HCT116 (cell line): ENCODE data around the gene TUBA1B. TPM values are rescaled to one million over a fixed set of nuclear protein-coding genes. Genes with fewer than 3 reads are reported as not detected.

Experiments
- ATAC-seq: fragments of 200-7000 bp; cut with Tn5 transposase; 2 replicates; pipeline ENCODE4 v1.9.1; 2020; ENCODE audit warnings: mild to moderate bottlenecking, moderate library complexity
- BruUV-seq: library from RNA; stranded (reverse); fragments of 400-500 nt; replicated peaks from 2 replicates; lab custom pipeline; 2021; lab: Mats Ljungman, UMichigan
- CTCF ChIA-PET: fragments of 300-600 bp; sonication (Branson Sonifier 250); formaldehyde crosslinking; loops from one replicate; lab custom pipeline; 2021; ENCODE audit warnings: antibody characterized with exemption; lab: Charles Lee
- POLR2A ChIA-PET: fragments of 300-600, 350-600 bp; sonication (Branson Sonifier 250); formaldehyde crosslinking; loops from one replicate; lab custom pipeline; 2021; ENCODE audit warnings: antibody characterized with exemption; lab: Charles Lee
- RAD21 ChIA-PET, 2 experiments: fragments of 300-600 bp; sonication (Branson Sonifier 250); formaldehyde crosslinking; loops; one replicate each; lab custom pipeline; 2023; ENCODE audit warnings: low total read pairs in 2 of 2; ENCODE audit not compliant: uncharacterized antibody in 2 of 2, unreplicated experiment in 2 of 2, low non-redundant PET in 1 of 2; lab: Charles Lee
- DNase-seq: peaks from one replicate; pipeline ENCODE4 v3.0.0-alpha.2; 2010; ENCODE audit warnings: low read depth, low spot score
- H2AFZ ChIP-seq: fragments of 200-600 bp; shearing (Covaris generic), sonication (generic); 2 replicates; pipeline ENCODE4 v1.6.1; 2017; ENCODE audit warnings: low read depth, mixed run types, mixed read lengths, antibody characterized with exemption, low read length; ENCODE audit not compliant: poor library complexity, severe bottlenecking
- H3K27ac ChIP-seq: 2 replicates; pipeline ENCODE4 v1.5.1; 2012; ENCODE audit warnings: low read depth, low read length
- H3K27me3 ChIP-seq: fragments of 200-600 bp; sonication (generic); 2 replicates; pipeline ENCODE4 v1.6.1; 2016; ENCODE audit warnings: mixed run types, low read length, mixed read lengths; ENCODE audit not compliant: insufficient read depth
- H3K36me3 ChIP-seq, 2 experiments: fragments of 200-500 bp in 1 of 2; fragments of 200-600 bp in 1 of 2; sonication (Bioruptor generic) in 1 of 2; sonication (generic) in 1 of 2; 2 replicates each; pipeline versions ENCODE4 v1.5.1 to v1.6.1; 2014 to 2016; ENCODE audit warnings: low read length in 2 of 2, inconsistent platforms in 1 of 2, mixed read lengths in 1 of 2, mixed run types in 1 of 2; ENCODE audit not compliant: insufficient read depth in 2 of 2, control insufficient read depth in 1 of 2
- H3K4me1 ChIP-seq, 2 experiments: fragments of 200-600 bp in 1 of 2; sonication (generic) in 1 of 2; 2 replicates each; pipeline versions ENCODE4 v1.5.1 to v1.6.1; 2012 to 2017; ENCODE audit warnings: low read length in 2 of 2, inconsistent platforms in 1 of 2, mild to moderate bottlenecking in 1 of 2, mixed read lengths in 1 of 2, mixed run types in 1 of 2, moderate library complexity in 1 of 2; ENCODE audit not compliant: insufficient read depth in 2 of 2, control insufficient read depth in 1 of 2
- H3K4me2 ChIP-seq: fragments of 200-600 bp; sonication (generic); 2 replicates; pipeline ENCODE4 v1.6.1; 2017; ENCODE audit warnings: mixed run types, low read length, mixed read lengths
- H3K4me3 ChIP-seq, 2 experiments: fragments of 200-600 bp in 1 of 2; sonication (generic) in 1 of 2; replicated peaks in 1 of 2; 2 replicates each; pipeline ENCODE4 v1.5.1; 2011 to 2016; ENCODE audit warnings: low read length in 2 of 2, control low read depth in 1 of 2, low read depth in 1 of 2, mild to moderate bottlenecking in 1 of 2, mixed read lengths in 1 of 2, mixed run types in 1 of 2
- H3K79me2 ChIP-seq: fragments of 200-600 bp; sonication (generic); 2 replicates; pipeline ENCODE4 v1.6.1; 2017; ENCODE audit warnings: mild to moderate bottlenecking, mixed run types, low read length, moderate library complexity, mixed read lengths; ENCODE audit not compliant: insufficient read depth
- H3K9ac ChIP-seq: fragments of 200-600 bp; sonication (generic); 2 replicates; pipeline ENCODE4 v1.6.1; 2016; ENCODE audit warnings: low read length, mixed read lengths
- H3K9me2 ChIP-seq: fragments of 200-600 bp; sonication (generic), shearing (Covaris generic); 2 replicates; pipeline ENCODE4 v1.6.1; 2017; ENCODE audit warnings: mixed run types, mild to moderate bottlenecking, moderate library complexity; ENCODE audit not compliant: insufficient read depth
- H3K9me3 ChIP-seq, 2 experiments: fragments of 200-500 bp in 1 of 2; fragments of 200-600 bp in 1 of 2; sonication (Bioruptor generic) in 1 of 2; sonication (generic) in 1 of 2; 2 replicates each; pipeline ENCODE4 v1.6.1; 2014 to 2017; ENCODE audit warnings: low read length in 2 of 2, mixed read lengths in 2 of 2, inconsistent platforms in 1 of 2, low read depth in 1 of 2, mild to moderate bottlenecking in 1 of 2, mixed run types in 1 of 2, moderate library complexity in 1 of 2; ENCODE audit not compliant: control insufficient read depth in 1 of 2, insufficient read depth in 1 of 2
- H4K20me1 ChIP-seq: fragments of 200-600 bp; sonication (generic), shearing (Covaris generic); 2 replicates; pipeline ENCODE4 v1.6.1; 2017; ENCODE audit warnings: mixed run types, mild to moderate bottlenecking, moderate library complexity; ENCODE audit not compliant: insufficient read depth
- CBX3 ChIP-seq: IDR thresholded peaks from 2 replicates; pipeline ENCODE4 v1.6.1; 2012; ENCODE audit warnings: low read depth
- CEBPB ChIP-seq: IDR thresholded peaks from 2 replicates; pipeline ENCODE4 v1.6.1; 2012; ENCODE audit warnings: low read depth
- ELF1 ChIP-seq: IDR thresholded peaks from 2 replicates; pipeline ENCODE4 v1.6.1; 2012; ENCODE audit warnings: low read depth, borderline replicate concordance
- EZH2 ChIP-seq: fragments of 200-600 bp; sonication (generic); IDR thresholded peaks from 2 replicates; pipeline ENCODE4 v1.6.1; 2017; ENCODE audit warnings: antibody characterized with exemption, mixed run types
- FOSL1 ChIP-seq: IDR thresholded peaks from 2 replicates; pipeline ENCODE4 v1.6.1; 2012; ENCODE audit warnings: low read depth
- JUND ChIP-seq: IDR thresholded peaks from 2 replicates; pipeline ENCODE4 v1.6.1; 2012
- POLR2A ChIP-seq: IDR thresholded peaks from 2 replicates; pipeline ENCODE4 v1.7.0; 2011; ENCODE audit warnings: borderline replicate concordance; ENCODE audit not compliant: insufficient read depth, insufficient read length; ENCODE audit errors: extremely low read depth
- POLR2AphosphoS5 ChIP-seq: IDR thresholded peaks from 2 replicates; pipeline ENCODE4 v1.6.1; 2011; ENCODE audit warnings: mild to moderate bottlenecking, low read depth, low read length, moderate library complexity
- SIN3A ChIP-seq: IDR thresholded peaks from 2 replicates; pipeline ENCODE4 v1.6.1; 2012; ENCODE audit warnings: low read depth
- SP1 ChIP-seq: IDR thresholded peaks from 2 replicates; pipeline ENCODE4 v1.6.1; 2012; ENCODE audit warnings: low read depth
- SRF ChIP-seq: IDR thresholded peaks from 2 replicates; pipeline ENCODE4 v1.6.1; 2012; ENCODE audit warnings: low read depth
- TCF7L2 ChIP-seq: IDR thresholded peaks from 2 replicates; pipeline ENCODE4 v1.7.0; 2011; ENCODE audit warnings: borderline replicate concordance, inconsistent platforms; ENCODE audit not compliant: insufficient read depth, insufficient read length; ENCODE audit errors: extremely low read depth
- YY1 ChIP-seq: IDR thresholded peaks from 2 replicates; pipeline ENCODE4 v1.6.1; 2011; ENCODE audit warnings: low read length, low read depth, moderate library complexity, mild to moderate bottlenecking; ENCODE audit not compliant: insufficient replicate concordance; ENCODE audit errors: extremely low read depth
- ZFX ChIP-seq: fragments of 450-650 bp; IDR thresholded peaks from 2 replicates; pipeline ENCODE4 v1.6.1; 2017
- ZNF274 ChIP-seq: fragments of 200-500 bp; sonication (Bioruptor generic); IDR thresholded peaks from 2 replicates; pipeline ENCODE4 v1.6.1; 2014; ENCODE audit warnings: mild to moderate bottlenecking, low read depth, low read length, inconsistent platforms
- intact Hi-C: fragments of 100-400 bp; cut with micrococcal nuclease; formaldehyde crosslinking; loops from 2 replicates; pipeline ENCODE4 v1.10.0; 2022
- total RNA-seq: library from RNA; stranded (reverse); gene quantifications from one replicate; pipeline ENCODE4 v1.2.1, GENCODE V29; 2021; ENCODE audit not compliant: unreplicated experiment
- TF ChIP-seq, protein P1 (sequence below): IDR thresholded peaks from 2 replicates; pipeline ENCODE4 v1.6.1; 2012; ENCODE audit warnings: low read depth
- TF ChIP-seq, protein P2 (sequence below): IDR thresholded peaks from 2 replicates; pipeline ENCODE4 v1.6.1; 2012
- TF ChIP-seq, protein P3 (sequence below): IDR thresholded peaks from 2 replicates; pipeline ENCODE4 v1.6.1; 2011; ENCODE audit warnings: mild to moderate bottlenecking, low read length, moderate library complexity; ENCODE audit not compliant: insufficient replicate concordance; ENCODE audit errors: extremely low read depth
- TF ChIP-seq, protein P4 (sequence below), 3 experiments: fragments of 200-600 bp in 1 of 3; sonication (generic) in 1 of 3; IDR thresholded peaks in 2 of 3; conservative IDR thresholded peaks in 1 of 3; 2 replicates each; pipeline ENCODE4 v1.5.1; 2012 to 2017; ENCODE audit warnings: low read depth in 2 of 3, low read length in 2 of 3, antibody characterized with exemption in 1 of 3, borderline replicate concordance in 1 of 3, control low read depth in 1 of 3, mild to moderate bottlenecking in 1 of 3, mixed read lengths in 1 of 3, mixed run types in 1 of 3, moderate library complexity in 1 of 3; ENCODE audit not compliant: insufficient read depth in 1 of 3

The TUBA1B gene
- total RNA-seq, 1 experiment from 2014 or later, result 1,628 TPM

DNA sequence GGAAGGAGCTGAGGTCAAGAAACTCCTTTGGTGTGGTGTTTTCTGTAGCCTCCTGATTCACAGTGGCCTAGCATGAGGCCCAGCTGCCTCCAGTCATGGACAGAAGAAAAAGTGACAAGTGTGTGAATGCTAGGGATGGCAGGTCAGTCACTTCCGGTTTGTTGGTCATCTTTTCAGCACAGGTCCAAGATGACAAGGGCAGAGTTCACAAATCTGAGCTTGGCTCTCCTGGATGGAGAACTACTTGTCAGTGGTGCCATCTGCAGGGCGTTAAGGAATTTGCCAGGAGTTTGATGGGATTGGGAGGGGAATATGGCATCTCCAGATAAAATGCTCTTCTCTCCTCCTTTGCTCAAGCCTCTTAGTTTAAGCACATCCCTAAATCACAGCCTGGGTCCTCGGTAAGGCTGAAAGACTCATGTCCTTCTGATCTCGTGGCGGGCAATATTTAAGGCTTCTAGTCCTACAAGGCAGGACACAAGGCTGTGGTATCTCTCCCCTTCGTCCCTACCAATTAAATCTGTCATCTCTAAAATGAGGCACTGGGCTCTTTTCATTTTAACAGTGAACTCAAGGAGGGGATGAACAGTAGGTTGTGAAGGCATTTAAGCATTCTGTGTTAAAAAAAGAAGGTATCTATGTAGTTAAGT, 10.0 kb downstream of the TUBA1B start:
- no peaks in the 10 kb centered on the region for H4K20me1 ChIP-seq
- no peaks in the 10 kb centered on the region for H3K27me3 ChIP-seq
- no peaks in the 10 kb centered on the region for H3K9me3 ChIP-seq
- no peak overlapping the region for H3K4me3 ChIP-seq
- peaks cover 2 to 7% of the 10 kb centered on the region in 2 experiments; a peak in 1 of 4 replicates for H3K4me1 ChIP-seq
- H3K9ac ChIP-seq, result no peak overlapping the region
- intact Hi-C loops, result loop anchor here (1.0 kb wide), 2 partner anchors 33 to 57 kb away; no protein-coding TSS in a partner anchor
- ChIA-PET POLR2A (interaction anchor here (0.9 to 1.6 kb wide), 2 partner anchors 10 to 33 kb away, joined by 3 to 30 read pairs; partner anchors contain the start of gene TUBA1B), RAD21 (interaction anchor here in 1 of 2 experiments (0.8 to 1.0 kb wide), 3 partner anchors 9 to 57 kb away, joined by 3 to 12 read pairs (median 5); no protein-coding TSS in a partner anchor), CTCF (interaction anchor here (0.8 to 5.1 kb wide), 10 partner anchors 10 to 210 kb away, joined by 3 to 57 read pairs (median 4); partner anchors contain the start of genes LMBR1L, RHEBL1 and TUBA1B)
- peak overlapping the region; percentile 11; the same call in 1 of the 2 replicates for H3K4me2 ChIP-seq
- no TSS peak for BruUV-seq
- H3K79me2 ChIP-seq, result no peaks in the 10 kb centered on the region
- peak; percentile 95 for ATAC-seq
- no peaks in the 10 kb centered on the region for H3K36me3 ChIP-seq
- H3K27ac ChIP-seq, result no peak overlapping the region
- DNase-seq, result peak; percentile 69
- H2AFZ ChIP-seq, result peak overlapping the region; percentile 72
- no peaks in the 10 kb centered on the region for H3K9me2 ChIP-seq
- TF ChIP-seq EZH2, result no peak
- TF ChIP-seq SRF, result no peak
- TF ChIP-seq, protein P1, sequence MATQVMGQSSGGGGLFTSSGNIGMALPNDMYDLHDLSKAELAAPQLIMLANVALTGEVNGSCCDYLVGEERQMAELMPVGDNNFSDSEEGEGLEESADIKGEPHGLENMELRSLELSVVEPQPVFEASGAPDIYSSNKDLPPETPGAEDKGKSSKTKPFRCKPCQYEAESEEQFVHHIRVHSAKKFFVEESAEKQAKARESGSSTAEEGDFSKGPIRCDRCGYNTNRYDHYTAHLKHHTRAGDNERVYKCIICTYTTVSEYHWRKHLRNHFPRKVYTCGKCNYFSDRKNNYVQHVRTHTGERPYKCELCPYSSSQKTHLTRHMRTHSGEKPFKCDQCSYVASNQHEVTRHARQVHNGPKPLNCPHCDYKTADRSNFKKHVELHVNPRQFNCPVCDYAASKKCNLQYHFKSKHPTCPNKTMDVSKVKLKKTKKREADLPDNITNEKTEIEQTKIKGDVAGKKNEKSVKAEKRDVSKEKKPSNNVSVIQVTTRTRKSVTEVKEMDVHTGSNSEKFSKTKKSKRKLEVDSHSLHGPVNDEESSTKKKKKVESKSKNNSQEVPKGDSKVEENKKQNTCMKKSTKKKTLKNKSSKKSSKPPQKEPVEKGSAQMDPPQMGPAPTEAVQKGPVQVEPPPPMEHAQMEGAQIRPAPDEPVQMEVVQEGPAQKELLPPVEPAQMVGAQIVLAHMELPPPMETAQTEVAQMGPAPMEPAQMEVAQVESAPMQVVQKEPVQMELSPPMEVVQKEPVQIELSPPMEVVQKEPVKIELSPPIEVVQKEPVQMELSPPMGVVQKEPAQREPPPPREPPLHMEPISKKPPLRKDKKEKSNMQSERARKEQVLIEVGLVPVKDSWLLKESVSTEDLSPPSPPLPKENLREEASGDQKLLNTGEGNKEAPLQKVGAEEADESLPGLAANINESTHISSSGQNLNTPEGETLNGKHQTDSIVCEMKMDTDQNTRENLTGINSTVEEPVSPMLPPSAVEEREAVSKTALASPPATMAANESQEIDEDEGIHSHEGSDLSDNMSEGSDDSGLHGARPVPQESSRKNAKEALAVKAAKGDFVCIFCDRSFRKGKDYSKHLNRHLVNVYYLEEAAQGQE, result no peak
- no peak for TF ChIP-seq FOSL1
- no peak for TF ChIP-seq ZFX
- TF ChIP-seq JUND, result no peak
- TF ChIP-seq POLR2A, result no peak
- no peak for TF ChIP-seq POLR2AphosphoS5
- TF ChIP-seq SIN3A, result no peak
- TF ChIP-seq, protein P2, sequence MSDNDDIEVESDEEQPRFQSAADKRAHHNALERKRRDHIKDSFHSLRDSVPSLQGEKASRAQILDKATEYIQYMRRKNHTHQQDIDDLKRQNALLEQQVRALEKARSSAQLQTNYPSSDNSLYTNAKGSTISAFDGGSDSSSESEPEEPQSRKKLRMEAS, result no peak
- TF ChIP-seq ZNF274, result no peak
- no peak for TF ChIP-seq CBX3
- TF ChIP-seq ELF1, result peak; percentile 51; the same call in 1 of the 2 replicates
- no peak for TF ChIP-seq CEBPB
- TF ChIP-seq, protein P3, sequence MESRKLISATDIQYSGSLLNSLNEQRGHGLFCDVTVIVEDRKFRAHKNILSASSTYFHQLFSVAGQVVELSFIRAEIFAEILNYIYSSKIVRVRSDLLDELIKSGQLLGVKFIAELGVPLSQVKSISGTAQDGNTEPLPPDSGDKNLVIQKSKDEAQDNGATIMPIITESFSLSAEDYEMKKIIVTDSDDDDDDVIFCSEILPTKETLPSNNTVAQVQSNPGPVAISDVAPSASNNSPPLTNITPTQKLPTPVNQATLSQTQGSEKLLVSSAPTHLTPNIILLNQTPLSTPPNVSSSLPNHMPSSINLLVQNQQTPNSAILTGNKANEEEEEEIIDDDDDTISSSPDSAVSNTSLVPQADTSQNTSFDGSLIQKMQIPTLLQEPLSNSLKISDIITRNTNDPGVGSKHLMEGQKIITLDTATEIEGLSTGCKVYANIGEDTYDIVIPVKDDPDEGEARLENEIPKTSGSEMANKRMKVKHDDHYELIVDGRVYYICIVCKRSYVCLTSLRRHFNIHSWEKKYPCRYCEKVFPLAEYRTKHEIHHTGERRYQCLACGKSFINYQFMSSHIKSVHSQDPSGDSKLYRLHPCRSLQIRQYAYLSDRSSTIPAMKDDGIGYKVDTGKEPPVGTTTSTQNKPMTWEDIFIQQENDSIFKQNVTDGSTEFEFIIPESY, result no peak
- no peak for TF ChIP-seq YY1
- TF ChIP-seq TCF7L2, result no peak
- TF ChIP-seq, protein P4, sequence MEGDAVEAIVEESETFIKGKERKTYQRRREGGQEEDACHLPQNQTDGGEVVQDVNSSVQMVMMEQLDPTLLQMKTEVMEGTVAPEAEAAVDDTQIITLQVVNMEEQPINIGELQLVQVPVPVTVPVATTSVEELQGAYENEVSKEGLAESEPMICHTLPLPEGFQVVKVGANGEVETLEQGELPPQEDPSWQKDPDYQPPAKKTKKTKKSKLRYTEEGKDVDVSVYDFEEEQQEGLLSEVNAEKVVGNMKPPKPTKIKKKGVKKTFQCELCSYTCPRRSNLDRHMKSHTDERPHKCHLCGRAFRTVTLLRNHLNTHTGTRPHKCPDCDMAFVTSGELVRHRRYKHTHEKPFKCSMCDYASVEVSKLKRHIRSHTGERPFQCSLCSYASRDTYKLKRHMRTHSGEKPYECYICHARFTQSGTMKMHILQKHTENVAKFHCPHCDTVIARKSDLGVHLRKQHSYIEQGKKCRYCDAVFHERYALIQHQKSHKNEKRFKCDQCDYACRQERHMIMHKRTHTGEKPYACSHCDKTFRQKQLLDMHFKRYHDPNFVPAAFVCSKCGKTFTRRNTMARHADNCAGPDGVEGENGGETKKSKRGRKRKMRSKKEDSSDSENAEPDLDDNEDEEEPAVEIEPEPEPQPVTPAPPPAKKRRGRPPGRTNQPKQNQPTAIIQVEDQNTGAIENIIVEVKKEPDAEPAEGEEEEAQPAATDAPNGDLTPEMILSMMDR (IDR thresholded peaks at IDR 0.05 in 2 of 3, conservative IDR thresholded peaks at IDR 0.05 in 1 of 3; ENCODE audit: borderline replicate concordance in 1 of 3, insufficient read depth in 1 of 3, low read depth in 2 of 3, low read length in 2 of 3), result peak; percentile 70 to 79 (median 77); a peak in 5 of 6 replicates
- no peak for TF ChIP-seq SP1
